ENCODE measurements around the gene DHRS13. TPM values are rescaled to one million over a fixed set of nuclear protein-coding genes. Genes with fewer than 3 reads are reported as not detected.

DHRS13 gene
- total RNA-seq, 4 donors from 2014 or later: 3.3 to 10.0 (median 7.1) TPM

DNA sequence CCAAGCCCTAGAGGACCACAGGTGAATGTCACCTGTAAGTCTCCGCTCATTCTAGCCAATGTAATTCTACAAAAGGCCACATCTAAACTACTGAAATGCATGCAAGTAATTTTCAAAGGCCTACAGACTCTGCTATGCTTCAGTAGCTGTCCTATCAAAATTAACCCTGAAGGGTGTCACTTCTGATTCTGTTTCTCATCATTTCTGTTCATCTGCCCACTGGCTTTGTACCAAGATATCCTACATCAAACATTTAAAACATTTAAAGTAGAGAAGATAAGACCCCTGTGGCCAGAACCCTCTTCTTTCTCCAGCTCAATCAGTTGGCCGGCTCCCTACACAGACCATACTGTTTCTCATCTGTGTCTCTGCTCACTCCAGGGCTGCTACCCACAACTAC lies 26.9 kb upstream of the DHRS13 start:
- Histone ChIP-seq H3K36me3 (peaks cover 0 to 15% (median 0%) of the 10 kb centered on the region in 3 donors), H3K27ac (no peak overlapping the region), H3K9me3 (no peaks in the 10 kb centered on the region), H3K27me3 (no peaks in the 10 kb centered on the region), H3K4me3 (no peak overlapping the region), H3K4me1 (peaks cover 0 to 15% (median 0%) of the 10 kb centered on the region in 4 donors)
- no peak for TF ChIP-seq POLR2A (IDR thresholded peaks at IDR 0.05)
- TF ChIP-seq, protein P1, sequence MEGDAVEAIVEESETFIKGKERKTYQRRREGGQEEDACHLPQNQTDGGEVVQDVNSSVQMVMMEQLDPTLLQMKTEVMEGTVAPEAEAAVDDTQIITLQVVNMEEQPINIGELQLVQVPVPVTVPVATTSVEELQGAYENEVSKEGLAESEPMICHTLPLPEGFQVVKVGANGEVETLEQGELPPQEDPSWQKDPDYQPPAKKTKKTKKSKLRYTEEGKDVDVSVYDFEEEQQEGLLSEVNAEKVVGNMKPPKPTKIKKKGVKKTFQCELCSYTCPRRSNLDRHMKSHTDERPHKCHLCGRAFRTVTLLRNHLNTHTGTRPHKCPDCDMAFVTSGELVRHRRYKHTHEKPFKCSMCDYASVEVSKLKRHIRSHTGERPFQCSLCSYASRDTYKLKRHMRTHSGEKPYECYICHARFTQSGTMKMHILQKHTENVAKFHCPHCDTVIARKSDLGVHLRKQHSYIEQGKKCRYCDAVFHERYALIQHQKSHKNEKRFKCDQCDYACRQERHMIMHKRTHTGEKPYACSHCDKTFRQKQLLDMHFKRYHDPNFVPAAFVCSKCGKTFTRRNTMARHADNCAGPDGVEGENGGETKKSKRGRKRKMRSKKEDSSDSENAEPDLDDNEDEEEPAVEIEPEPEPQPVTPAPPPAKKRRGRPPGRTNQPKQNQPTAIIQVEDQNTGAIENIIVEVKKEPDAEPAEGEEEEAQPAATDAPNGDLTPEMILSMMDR (IDR thresholded peaks at IDR 0.05): no peak
- DNase-seq: no peak

DNA sequence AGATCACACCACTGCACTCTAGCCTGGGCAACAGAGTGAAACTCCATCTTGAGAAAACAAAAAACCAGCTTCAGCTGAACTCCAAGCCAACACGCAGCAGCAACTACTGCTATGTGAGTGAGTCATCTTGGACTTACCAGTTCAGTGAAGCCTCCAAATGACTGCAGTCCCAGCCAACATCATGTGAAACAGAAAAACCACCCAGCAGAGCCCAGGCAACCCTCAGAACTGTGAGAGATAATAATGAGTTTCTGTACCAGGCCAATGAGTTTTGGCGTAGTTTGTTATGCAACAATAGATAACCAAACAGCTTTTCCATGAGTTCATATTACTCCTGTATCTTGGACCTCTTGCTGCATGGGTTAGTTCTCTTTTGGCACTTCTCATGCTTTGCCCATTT lies 25.2 kb upstream of the DHRS13 start:
- peaks cover 0 to 17% (median 0%) of the 10 kb centered on the region in 4 donors for H3K4me1 ChIP-seq
- peaks cover 0 to 29% (median 0%) of the 10 kb centered on the region in 3 donors for H3K36me3 ChIP-seq
- H3K27ac ChIP-seq: peak overlapping the region in 1 of 4 donors; percentile 81

DNA sequence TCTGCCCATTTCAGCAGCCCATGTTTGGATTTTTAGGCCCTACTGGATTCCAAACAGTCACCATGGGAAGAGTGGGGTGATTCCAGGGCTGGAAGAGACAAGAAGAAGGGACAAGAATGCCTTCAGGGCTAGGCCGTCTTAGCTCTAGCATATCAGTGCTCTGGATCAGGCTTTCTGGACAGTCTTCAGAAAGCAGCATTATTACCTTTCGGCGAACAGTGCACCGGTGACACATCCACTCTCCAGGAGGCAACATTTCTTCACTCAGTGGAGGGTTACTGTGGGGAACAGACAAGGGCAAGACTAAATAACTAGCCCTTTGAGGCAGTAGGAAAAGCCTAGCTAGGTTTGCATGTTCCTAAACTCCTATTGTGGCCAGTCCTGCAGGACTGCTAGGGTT lies 23.9 kb upstream of the DHRS13 start:
- DNase-seq: no peak
- peak overlapping the region; percentile 66 to 81 (median 71) for H3K27ac ChIP-seq
- no peaks in the 10 kb centered on the region for H3K9me3 ChIP-seq
- no peak overlapping the region for H3K4me3 ChIP-seq
- H3K4me1 ChIP-seq: peaks cover 0 to 17% (median 0%) of the 10 kb centered on the region in 4 donors
- peaks cover 0 to 42% (median 0%) of the 10 kb centered on the region in 3 donors for H3K36me3 ChIP-seq
- no peaks in the 10 kb centered on the region for H3K27me3 ChIP-seq
- no peak for TF ChIP-seq POLR2A (IDR thresholded peaks at IDR 0.05)
- TF ChIP-seq, protein P1 (IDR thresholded peaks at IDR 0.05): no peak

More for the DNA sequence above, 25.2 kb upstream of the DHRS13 start:
- no peak for DNase-seq
- no peak for TF ChIP-seq POLR2A (IDR thresholded peaks at IDR 0.05)
- TF ChIP-seq, protein P1 (IDR thresholded peaks at IDR 0.05): no peak
- Histone ChIP-seq H3K27me3 (no peaks in the 10 kb centered on the region), H3K9me3 (no peaks in the 10 kb centered on the region), H3K4me3 (no peak overlapping the region)

DNA sequence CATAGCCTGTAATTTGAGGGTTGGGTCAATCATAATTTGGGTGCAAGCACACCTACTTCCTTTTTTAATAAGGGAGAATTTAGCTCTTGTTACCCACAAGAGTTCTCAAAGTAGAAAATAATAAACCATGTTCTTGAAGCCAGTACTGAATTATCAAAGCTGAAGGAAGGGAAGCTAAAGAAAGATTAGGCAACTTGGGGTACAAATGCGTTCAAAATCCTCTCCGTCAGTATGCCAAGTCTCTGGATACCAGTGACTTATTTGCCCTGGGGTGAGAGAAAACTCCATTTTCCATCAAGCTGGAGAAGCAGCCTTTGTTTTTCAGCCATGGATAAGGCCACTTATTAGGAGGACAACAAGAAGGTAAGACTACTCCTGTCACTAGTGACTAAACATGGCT lies 23.5 kb upstream of the DHRS13 start:
- Histone ChIP-seq H3K27me3 (no peaks in the 10 kb centered on the region), H3K4me3 (no peak overlapping the region), H3K9me3 (no peaks in the 10 kb centered on the region), H3K27ac (peak overlapping the region; percentile 66 to 81 (median 71)), H3K4me1 (peaks cover 0 to 17% (median 0%) of the 10 kb centered on the region in 4 donors), H3K36me3 (peaks cover 0 to 46% (median 0%) of the 10 kb centered on the region in 3 donors)
- DNase-seq: no peak
- TF ChIP-seq, protein P1 (IDR thresholded peaks at IDR 0.05): no peak
- TF ChIP-seq POLR2A (IDR thresholded peaks at IDR 0.05): no peak

DNA sequence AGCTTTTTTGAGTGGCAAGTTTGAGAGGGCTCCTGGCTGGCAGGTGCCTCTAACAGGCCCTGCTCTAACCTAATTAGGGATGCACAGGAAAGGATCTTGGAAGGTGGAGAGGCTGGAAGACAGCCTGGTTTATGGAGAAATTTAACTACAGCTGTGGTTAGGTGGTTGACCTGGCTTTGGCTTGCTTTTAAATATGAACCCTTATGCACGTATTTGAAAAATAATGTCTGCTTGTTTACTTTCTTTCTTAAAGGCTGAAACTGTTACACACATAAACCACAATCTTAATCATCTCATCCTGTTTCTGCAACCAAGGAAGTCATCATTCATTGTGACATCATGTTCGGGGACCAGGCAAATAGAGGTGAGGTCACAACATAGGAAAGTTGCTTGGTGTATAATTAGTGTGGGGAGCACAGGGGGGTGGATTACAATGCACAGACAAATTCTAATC lies 23.1 kb upstream of the DHRS13 start:
- TF ChIP-seq, protein P1 (IDR thresholded peaks at IDR 0.05): no peak
- no peak for TF ChIP-seq POLR2A (IDR thresholded peaks at IDR 0.05)
- Histone ChIP-seq H3K4me1 (peaks cover 0 to 17% (median 0%) of the 10 kb centered on the region in 4 donors), H3K27me3 (no peaks in the 10 kb centered on the region), H3K4me3 (no peak overlapping the region), H3K27ac (peak overlapping the region; percentile 66 to 81 (median 71)), H3K9me3 (no peaks in the 10 kb centered on the region), H3K36me3 (peaks cover 0 to 50% (median 0%) of the 10 kb centered on the region in 3 donors)
- DNase-seq: peak in 2 of 3 donors; percentile 26 to 60
